ENCODE results near the gene APOL5.

- TF ChIP-seq POLR2AphosphoS5 (IDR thresholded peaks at IDR 0.05) (no peak), CTCF (IDR thresholded peaks at IDR 0.05) (no peak)
These were observed 30.2 kb upstream of the APOL5 start for GRCh38 chr22:35687461-35687860.
